ENCODE results near the gene FIGN.

FIGN gene

DNA sequence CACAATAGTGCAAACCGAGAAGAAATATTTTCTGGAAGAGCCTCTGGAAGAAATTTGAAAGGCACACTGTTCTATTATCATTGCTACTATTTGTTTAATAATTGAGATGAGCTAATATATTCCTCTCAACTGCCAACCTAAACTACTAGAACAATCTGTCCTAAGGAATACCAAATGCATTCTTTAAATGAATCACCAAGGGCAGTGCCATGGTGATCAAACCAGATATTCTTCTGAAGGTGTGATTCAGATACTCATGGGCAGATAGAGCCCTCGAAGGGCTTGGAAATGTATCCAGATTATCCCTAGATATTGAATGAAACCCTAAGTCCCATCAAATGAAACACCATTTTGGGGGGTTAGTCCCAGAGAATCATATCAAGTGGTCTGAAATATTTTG, 76.6 kb downstream of the FIGN start:
- DNase-seq, result no peak

DNA sequence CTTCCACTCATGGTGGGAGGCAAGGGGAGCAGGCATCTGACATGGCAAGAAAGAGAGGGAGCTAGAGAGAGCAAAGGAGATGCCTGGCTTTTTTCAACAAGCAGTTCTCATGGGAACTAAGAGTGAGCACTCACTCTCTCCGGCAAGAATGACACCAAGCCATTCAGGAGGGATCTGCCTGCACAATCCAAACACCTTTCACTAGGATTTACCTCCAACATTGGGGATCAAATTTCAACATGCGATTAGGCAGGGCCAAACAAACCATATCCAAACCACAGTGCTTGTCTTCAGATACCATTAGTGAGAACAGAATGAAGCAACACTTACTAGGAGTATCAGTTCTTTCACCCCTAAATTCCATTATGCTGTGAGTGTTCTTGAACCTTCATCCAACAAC, 77.3 kb downstream of the FIGN start:
- no peak for DNase-seq

DNA sequence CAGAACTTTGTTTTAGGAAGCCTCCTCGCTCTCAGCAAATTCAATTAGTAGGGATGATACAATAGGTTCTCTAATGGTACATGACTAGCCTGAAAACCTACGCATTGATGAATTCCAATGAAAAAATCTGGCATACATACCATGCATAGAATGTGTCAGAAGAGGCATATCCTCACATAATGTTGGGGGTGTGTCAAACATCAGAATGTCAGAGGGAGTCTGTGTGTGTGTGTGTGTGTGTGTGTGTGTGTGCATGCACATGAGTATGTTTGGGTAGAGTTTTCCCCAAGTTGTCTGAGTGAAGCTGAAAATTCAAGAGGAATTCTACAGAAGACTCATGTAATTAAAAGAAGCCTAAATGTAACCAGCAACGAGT, 78.5 kb downstream of the FIGN start:
- no peak for DNase-seq

DNA sequence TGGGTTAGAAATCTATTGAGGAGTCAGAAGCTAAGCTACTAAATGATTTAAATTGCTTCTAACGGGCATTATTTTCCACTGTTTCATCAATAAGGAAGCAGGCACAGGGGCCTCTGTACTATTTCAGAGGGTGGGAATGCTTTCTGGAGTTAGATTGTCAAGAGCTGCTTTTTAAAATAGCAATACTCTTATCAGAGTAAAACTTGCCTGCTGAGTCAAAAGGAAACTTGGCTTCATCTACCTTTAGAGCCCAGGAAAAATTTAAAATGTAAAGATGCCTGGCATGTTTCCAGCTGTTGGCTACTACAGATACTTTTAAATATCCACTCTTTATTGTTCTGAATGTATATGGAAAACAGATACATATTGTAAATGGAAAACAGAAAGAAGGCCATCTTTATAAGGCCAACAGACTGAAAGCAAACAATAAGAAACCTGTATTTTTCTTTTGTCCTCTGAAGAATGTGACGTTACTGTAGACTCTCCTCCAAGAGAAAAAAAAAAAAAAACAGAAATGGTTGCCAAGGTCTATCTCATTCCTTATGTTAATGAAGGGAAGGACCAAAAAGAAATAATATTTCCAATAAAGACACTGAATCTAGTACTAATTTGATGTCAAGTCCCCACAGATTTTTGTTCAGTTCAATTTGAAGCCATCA, 79.1 kb downstream of the FIGN start:
- no peak for DNase-seq

DNA sequence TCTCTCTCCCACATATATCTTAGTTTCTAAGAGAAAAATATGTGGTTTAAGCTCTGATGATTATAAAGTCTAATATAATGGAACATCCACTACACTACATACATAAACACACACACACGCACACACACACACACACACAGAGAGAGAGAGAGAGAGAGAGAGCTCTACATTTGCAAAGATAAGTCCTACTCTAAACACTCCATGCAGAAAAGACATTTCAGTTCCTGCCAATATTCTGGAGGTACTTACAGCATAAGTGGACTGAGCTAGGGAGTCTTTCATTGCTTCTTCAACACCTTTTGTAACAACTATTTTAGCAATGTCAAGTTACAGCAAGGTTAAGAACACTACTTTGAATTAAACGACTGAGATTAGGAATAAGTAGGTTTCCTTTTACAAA, 80.1 kb downstream of the FIGN start:
- DNase-seq, result no peak

DNA sequence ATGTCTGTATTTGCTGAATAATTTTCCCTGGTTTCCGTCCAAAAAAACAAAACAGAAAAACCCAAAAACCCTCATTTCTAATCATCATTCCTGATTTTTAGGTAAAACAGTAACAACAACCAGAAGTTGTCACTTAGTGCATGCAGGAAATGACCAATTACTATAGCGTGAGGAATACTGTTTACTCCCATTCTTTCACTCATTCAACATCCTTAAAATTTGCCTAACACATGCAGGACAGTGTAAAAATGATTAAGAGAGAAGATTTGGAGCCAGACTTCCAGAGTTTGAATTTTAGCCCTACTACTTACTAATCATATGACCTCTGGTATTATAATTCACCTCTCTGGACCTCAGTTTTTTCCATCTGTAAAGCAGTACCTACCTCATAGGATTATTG, 83.1 kb downstream of the FIGN start:
- DNase-seq, result no peak

DNA sequence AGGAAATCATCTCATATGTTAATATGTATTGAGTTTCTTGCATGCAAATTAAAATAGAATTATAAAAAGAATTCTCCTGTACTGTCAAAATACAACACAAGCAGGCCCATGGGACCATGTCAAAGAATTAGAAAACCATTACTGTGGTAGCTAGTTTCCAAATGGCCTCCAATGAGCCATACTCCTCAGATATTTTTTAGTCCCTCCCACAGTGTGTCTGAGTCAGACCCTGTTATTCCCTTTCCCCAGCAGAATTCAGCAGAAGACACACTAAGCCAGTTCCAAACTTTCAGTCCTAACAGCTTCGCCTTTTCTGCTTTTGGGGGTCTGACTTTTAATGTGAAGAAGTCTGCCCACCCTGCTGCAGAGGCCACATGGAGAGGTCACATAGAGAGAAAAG, 86.7 kb downstream of the FIGN start:
- no peak for DNase-seq

DNA sequence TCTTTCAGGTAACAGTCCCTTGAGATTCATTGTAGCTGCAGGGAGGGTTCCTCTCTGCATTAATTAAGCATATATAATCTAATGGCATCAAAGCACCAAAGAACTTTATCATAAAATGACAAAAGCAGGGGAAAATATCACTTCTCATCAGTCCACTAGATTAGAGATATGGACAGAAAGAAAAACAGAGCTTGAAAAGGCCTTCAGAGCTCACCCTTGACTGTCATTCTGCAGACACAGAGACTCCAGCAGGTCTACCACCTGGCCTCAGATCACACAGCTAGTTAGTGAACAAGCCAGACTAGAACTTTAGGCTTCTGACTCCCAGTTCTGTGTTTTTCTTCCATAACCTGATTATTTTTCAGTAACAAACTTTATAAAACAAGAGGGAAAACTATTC, 88.5 kb downstream of the FIGN start:
- DNase-seq, result no peak

DNA sequence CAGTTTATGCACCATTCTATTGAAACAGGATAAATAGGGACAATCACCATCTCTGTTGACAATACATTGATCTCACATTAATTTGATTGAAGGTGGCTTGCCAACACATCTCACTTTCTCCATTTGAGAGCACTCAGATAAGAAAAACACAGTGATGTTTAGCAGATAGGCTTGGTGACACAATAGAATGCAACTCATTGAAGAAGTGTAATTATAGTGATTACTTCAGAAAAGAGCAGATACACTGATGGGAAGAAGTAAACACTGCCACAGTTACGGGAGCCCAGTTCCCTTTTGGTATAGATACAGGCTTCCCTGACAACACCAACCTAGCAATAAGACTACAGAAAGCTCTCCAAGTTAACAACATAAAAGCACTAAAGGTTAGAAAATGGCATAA, 89.1 kb downstream of the FIGN start:
- DNase-seq, result no peak

DNA sequence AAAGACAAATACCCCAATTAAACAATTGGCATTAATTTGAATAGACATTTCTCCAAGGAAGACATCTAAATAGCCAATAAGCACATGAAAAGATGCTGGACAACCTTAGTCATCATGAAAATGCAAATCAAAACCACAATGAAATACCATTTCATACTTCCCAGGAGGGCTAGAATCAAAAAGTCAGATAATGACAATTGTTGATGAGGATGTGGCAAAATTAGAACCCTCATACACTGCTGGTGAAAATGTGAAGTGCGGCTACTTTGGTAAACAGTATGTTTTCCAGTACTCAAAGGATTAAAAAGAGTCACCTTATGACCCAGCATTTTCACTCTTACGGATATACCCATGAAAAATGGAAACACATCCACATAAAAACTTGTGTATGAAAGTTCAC, 91.6 kb downstream of the FIGN start:
- no peak for DNase-seq

DNA sequence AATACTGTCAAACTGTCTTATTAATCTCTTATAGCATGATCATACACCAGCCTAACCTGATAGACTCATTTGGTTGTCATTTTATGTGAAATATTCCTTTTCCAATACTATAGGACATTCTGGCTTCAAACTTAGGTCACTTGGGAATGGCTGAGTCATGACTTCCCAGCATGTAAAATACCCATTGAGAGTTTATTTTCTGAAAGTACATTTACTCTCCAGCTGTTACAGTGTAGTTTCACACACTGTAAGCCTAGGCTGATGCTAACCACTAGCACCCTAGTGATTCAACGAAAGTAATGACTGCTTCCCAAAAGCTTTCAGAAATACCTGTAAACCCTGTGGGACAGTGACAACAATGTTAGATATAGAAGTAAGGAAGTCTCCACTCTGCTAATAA, 93.8 kb downstream of the FIGN start:
- DNase-seq, result no peak

DNA sequence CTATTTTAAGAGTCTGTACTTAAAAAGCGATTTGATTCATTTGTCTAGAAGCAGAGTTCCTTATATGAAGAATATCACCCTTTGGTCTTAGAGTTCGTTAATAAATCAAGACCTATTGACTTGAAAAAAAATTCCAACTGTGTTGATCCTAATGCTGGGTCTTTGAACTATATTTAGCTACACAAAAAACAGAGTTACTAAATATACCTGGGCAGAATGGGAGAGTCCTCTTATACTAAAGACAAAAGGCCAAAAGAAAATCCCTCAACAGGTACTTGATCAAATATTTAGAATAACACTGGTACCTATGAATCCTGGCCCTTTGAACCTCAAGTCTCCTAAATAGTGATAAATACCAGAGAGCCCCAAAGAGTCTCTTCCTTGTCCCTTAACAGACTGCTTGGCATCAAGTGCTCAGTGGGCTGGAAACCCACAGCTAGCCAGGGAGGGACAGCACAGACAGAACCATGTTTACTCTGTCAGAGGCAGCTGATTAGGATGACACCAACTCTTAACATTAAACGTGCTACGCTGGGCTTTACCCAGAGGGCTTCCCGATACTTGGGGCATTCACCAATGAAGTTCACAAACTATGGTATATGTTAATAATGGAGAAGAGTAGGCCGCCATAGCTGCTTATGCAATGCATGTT, 95.1 kb downstream of the FIGN start:
- DNase-seq, result no peak

DNA sequence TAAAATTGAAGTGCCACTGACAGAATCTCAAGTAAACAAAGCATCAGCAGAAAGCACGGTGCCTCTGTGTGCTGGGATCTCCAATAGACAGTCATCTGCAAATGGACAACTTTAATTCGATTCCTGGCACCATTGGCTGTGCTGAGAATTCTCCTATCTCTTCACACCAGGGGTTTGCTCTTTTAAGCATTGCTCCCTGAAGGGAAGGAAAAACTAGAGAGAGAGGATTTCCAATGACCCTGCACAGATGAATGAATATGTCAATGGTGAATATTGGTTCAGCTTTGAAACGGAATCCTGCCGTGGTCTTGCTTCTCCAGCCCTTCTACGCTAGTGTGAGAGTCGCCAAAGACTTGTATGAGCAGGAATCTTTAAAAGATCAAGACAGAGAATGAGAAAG, 97.9 kb downstream of the FIGN start:
- DNase-seq, result no peak

DNA sequence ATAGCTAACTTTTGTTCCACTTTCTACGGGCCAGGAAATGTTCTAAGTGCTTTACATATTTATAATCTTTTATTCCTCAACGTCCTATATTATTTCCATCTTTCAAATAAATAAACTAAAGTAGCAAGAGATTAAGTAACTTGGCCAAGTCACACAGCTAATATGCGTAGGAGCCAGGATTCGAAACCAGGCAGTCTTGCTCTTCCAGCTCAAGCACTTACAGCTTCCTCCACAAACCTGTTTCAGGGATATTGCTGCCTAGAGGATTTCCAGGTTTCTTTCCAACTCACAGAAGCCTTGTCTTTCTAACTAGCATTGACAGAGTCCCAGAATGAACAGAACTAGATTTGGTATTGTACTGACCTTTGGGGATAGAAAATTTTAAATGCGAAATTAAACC, 102.5 kb downstream of the FIGN start:
- DNase-seq, result no peak

DNA sequence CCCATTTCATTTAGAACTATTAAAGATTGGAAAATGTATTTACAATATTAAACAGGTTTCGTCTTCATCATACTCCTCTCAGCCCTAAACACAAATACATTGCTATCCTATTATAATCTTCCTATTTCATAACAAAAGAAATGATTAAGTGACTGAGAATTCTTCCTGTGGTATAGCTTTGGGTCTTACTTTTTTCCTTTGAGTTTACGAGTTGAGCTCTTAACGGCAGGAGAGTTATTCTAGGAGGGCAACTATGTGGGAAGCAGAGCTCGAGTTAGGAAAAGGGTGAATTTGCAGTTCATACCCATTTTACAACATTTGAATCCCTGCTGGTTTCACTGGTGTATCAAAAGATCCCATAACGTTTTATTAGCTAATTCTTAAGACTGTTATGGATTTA, 105.0 kb downstream of the FIGN start:
- DNase-seq, result no peak

DNA sequence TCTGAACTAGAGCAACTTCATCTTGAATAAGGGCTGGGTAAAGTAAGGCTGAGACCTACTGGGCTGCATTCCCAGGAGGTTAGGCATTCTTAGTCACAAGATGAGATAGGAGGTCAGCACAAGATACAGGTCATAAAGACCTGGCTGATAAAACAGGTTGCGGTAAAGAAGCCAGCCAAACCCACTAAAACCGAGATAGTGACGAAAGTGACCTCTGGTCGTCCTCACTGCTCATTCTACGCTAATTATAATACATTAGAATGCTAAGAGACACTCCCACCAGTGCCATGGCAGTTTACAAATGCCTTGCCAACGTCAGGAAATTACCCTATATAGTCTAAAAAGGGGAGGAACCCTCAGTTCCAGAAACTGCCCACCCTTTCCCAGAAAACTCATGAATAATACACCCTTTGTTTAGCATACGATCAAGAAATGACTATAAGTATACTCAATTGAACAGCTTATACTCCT, 109.1 kb downstream of the FIGN start:
- DNase-seq, result no peak

DNA sequence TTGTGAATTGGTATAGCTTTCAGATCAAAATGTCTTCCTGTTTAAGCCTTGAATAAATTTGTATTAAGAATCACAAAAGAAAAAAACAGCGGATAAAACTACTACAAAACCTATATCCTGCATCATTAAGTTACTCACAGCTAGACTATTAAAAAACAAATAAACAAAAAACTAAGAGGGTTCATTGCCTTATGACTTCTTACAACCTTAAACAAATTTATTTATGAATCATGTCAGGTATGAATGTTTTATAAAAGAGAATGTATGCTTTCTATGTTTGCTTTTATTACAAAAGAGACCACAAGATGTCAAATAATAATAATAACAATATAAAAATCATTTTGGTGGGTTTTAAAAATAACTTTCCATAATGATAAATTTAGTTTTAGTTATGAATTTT, 109.6 kb downstream of the FIGN start:
- DNase-seq, result no peak

DNA sequence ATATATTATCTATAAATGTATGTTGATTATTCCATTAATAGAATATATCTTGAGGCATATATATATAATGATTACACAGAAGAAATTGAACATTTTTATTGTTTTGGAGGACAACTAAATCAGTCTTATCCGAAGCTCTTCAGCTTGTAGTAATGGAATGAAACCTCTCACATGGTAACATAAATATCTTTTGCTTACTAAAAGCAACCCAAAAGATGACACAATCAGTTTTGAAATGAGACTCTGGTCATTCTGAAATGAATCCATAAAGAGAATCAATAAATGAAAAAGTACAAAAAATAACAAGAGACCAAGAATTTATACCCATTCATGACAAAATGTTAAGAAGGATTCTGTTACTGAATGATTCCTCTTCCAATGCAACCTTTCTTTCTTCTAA, 110.2 kb downstream of the FIGN start:
- no peak for DNase-seq

DNA sequence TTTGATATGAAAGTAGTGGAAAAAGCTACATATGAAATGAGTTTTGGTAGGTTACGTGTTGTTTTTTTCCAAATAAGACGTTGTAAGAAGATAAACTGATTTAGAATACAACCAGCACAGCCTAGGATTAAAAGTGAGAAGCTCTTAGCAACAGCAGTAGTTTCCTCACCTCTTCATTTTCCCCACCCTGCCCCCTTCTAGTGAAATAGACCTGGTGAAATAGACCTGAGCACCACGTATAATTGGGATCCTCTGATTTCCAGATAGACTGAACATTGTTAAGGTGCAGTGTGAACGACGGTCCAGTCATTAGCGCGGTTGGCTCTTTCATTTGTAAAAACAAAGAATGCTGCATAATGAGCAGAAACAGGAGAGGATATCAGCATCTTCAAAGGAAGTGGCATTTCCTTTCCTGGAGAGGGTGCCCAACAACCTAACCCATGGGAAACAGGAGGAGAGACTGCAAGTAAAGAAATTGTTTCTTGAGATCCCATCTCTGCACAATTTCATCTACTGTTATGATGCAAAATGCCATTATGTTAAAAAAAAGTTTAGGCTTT, 114.3 kb downstream of the FIGN start:
- DNase-seq, result no peak

DNA sequence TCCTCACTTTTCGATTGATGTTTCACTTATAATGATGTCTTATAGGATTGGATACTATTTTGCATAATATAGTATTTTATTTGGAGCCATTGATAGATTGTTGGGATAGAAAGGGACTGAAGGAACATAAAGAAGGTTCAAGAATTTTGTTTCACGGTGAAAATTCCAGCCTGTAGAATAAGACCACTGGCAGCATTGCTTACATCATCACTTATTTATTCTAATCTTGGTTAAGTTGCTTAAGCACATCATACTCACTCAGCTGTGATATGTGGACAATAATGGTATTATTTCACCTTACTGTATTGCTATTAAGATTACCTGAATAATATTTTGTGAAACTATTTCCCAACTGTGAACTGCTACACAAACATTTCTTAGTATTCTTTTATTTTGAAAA, 118.3 kb downstream of the FIGN start:
- DNase-seq, result no peak

DNA sequence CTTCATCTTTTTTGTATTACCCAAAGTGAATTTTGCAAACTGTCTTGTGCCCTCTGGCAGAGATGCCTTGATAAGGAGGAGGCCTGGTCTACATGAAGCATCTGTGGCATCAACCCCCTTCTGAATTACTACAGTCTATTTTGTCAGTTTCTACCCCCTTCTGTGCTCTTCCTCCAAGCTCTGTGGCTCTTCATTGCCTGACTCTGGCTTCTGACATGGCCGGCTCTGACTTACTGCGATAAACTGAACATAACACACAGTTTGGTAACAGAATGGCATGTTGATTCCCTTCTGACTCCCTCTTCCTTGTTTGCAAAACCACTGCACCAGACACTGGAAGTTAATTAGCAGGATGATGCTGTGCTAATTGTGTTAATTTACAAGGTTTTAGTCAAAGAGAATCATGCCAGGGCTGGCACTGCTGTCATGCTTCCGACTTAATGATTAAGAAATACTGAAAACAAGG, 122.5 kb downstream of the FIGN start:
- DNase-seq, result no peak

DNA sequence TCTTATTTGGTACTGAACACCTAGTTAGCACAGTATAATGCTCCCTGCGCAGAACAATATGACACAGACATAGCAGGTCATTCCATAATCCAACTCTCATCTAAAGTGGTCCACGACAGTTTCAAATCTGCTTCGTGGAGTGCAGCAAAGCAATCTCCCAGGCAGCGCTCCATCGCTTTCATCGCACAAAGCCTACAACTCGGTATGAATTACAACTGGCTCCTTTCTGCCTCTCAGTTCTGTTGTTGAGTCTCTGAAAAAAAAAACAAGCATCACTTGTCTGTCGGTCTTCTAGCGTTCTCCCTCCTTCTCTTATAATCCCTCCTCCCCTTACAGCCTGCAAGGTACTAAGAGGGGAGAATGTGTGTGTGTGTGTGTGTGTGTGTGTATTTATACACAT, 123.5 kb downstream of the FIGN start:
- DNase-seq, result no peak

DNA sequence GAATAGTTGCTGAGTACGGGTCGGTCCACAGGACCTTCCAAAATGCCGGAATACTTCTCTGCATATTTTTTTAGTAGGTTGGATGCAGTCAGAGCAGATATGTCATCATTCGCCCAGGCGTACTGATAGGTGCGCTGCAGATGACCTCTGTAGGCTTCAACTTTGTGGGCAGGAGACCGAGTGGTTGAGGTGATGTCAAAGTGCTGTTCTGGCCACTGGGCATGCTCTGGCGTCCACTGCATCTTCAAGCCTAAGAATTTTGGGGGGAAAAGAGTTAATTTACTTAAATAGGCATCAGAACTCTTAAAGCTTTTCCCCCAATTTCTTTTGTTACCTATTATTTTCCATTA, 124.3 kb downstream of the FIGN start:
- DNase-seq, result no peak

DNA sequence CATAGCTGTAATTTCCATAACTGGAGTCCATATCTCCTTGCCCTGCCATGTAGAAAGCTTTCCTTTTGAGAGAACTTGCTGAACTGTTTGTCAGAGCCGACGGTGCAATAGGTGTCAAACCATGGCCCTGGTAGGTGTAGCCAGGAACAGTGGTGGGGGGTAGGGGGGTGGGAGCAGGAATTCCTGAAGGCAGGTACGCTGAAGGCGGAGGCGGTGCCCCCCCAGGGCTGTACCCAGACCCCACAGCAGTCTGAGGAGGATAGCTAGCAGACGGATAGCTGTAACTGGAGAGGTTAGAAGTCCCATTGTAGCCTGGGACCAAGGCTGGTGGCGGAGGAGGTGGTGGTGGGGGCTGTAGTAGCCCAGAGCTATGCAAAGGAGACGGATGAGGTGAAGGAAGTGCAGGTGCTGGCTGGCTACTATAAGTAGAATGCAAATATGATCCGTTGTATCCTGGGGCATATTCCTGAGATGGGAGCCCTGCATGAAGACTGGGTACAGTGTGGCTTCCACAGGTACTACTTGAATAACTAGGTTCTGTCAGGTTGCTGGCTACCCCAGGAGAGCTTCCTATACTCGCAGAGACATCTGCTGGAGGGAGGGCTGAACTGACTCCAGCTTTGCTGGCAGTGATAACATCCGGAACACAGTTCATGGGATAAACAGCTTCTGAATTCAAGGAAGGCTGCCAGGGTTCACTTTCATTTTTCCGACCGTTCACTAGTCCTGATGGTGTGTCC, 124.8 kb downstream of the FIGN start:
- no peak for DNase-seq

All from NCI-H2107 (cell line).